ENCODE measurements around the gene C6orf52.

The C6orf52 gene

GRCh38 chr6:10624836-10625235, 69.6 kb downstream of the C6orf52 start:
- DNase-seq (ENCODE audit: low read depth), result no peak
- no peak overlapping the region for H3K4me3 ChIP-seq (ENCODE audit: low read length)
- no peak for TF ChIP-seq CTCF (conservative IDR thresholded peaks at IDR 0.05; ENCODE audit: low read depth, low read length)

GRCh38 chr6:10621847-10622246, 72.6 kb downstream of the C6orf52 start:
- DNase-seq (ENCODE audit: low read depth), result no peak
- peak; percentile 12 for TF ChIP-seq CTCF (conservative IDR thresholded peaks at IDR 0.05; ENCODE audit: low read depth, low read length)
- no peak overlapping the region for H3K4me3 ChIP-seq (ENCODE audit: low read length)
